HepG2 (cell line): ENCODE measurements around the gene TAS1R3. TPM values are rescaled to one million over a fixed set of nuclear protein-coding genes. Genes with fewer than 3 reads are reported as not detected.
A peak's percentile ranks its signal among the peaks of the same experiment; 100 is the strongest.

ENCODE experiments used
- ATF6 ChIP-seq: sonication (generic); formaldehyde crosslinking; conservative IDR thresholded peaks from 2 replicates; pipeline ENCODE4 v1.4.0; 2020; ENCODE audit warnings: missing genetic modification reagents
- ATF7-NPFF ChIP-seq: sonication (generic); formaldehyde crosslinking; IDR thresholded peaks from 2 replicates; pipeline ENCODE4 v1.8.1; 2023; ENCODE audit warnings: mild to moderate bottlenecking, low read depth, missing genetic modification reagents, moderate library complexity
- BCL6 ChIP-seq: IDR thresholded peaks from 2 replicates; pipeline ENCODE4 v1.6.1; 2016; ENCODE audit warnings: missing genetic modification reagents, missing compliant biosample characterization
- DMAP1 ChIP-seq: IDR thresholded peaks from 2 replicates; pipeline ENCODE4 v1.6.1; 2016
- HDAC2 ChIP-seq: sonication (generic); formaldehyde crosslinking; IDR thresholded peaks from 2 replicates; pipeline ENCODE4 v1.4.0; 2020; ENCODE audit warnings: missing genetic modification reagents
- HNRNPK ChIP-seq: fragments of 200-400 bp; formaldehyde crosslinking; IDR thresholded peaks from 2 replicates; pipeline ENCODE4 v1.6.1; 2018; ENCODE audit warnings: low read length, low read depth, moderate library complexity, mild to moderate bottlenecking; ENCODE audit not compliant: poor library complexity, severe bottlenecking
- MYNN ChIP-seq: sonication (generic); formaldehyde crosslinking; IDR thresholded peaks from 2 replicates; pipeline ENCODE4 v1.4.0; 2020; ENCODE audit warnings: mild to moderate bottlenecking, low read depth, missing genetic modification reagents
- NCOR1 ChIP-seq: fragments of 200-600 bp; sonication (generic); IDR thresholded peaks from 2 replicates; pipeline ENCODE4 v1.7.0; 2017; ENCODE audit warnings: antibody characterized with exemption, low read length, borderline replicate concordance
- NKX3-1 ChIP-seq: sonication (generic); formaldehyde crosslinking; IDR thresholded peaks from 2 replicates; pipeline ENCODE4 v1.5.0; 2020; ENCODE audit warnings: missing genetic modification reagents
- RELA ChIP-seq: sonication (generic); formaldehyde crosslinking; IDR thresholded peaks from 2 replicates; pipeline ENCODE4 v1.4.0; 2020; ENCODE audit warnings: missing genetic modification reagents
- SOX5 ChIP-seq: IDR thresholded peaks from 2 replicates; pipeline ENCODE4 v1.6.1; 2016; ENCODE audit warnings: borderline replicate concordance
- TCF7 ChIP-seq: sonication (generic); IDR thresholded peaks from 2 replicates; pipeline ENCODE4 v1.6.1; 2016; ENCODE audit warnings: antibody characterized with exemption, low read depth
- ZFX ChIP-seq: sonication (generic); formaldehyde crosslinking; IDR thresholded peaks from 2 replicates; pipeline ENCODE4 v1.4.0; 2020; ENCODE audit warnings: mild to moderate bottlenecking, low read depth, missing genetic modification reagents, moderate library complexity
- ZNF326 ChIP-seq: sonication (generic); formaldehyde crosslinking; IDR thresholded peaks from 2 replicates; pipeline ENCODE4 v1.4.0; 2020; ENCODE audit warnings: missing genetic modification reagents, borderline replicate concordance
- ZNF431 ChIP-seq: sonication (generic); formaldehyde crosslinking; IDR thresholded peaks from 2 replicates; pipeline ENCODE4 v1.9.0; 2022; ENCODE audit warnings: missing genetic modification reagents, low read depth, mild to moderate bottlenecking, borderline replicate concordance
- ZNF510 ChIP-seq: sonication (generic); formaldehyde crosslinking; IDR thresholded peaks from 2 replicates; pipeline ENCODE4 v1.4.0; 2020; ENCODE audit warnings: low read depth, mild to moderate bottlenecking, missing genetic modification reagents
- ZNF549 ChIP-seq: sonication (generic); formaldehyde crosslinking; IDR thresholded peaks from 2 replicates; pipeline ENCODE4 v1.5.0; 2020; ENCODE audit warnings: missing genetic modification reagents
- ZNF577 ChIP-seq: sonication (generic); formaldehyde crosslinking; IDR thresholded peaks from 2 replicates; pipeline ENCODE4 v1.4.0; 2020; ENCODE audit warnings: mild to moderate bottlenecking, low read depth, missing genetic modification reagents, borderline replicate concordance
- ZNF777 ChIP-seq: sonication (generic); formaldehyde crosslinking; IDR thresholded peaks from 2 replicates; pipeline ENCODE4 v1.4.0; 2020; ENCODE audit warnings: missing genetic modification reagents
- ZNF781 ChIP-seq: sonication (generic); formaldehyde crosslinking; IDR thresholded peaks from 2 replicates; pipeline ENCODE4 v1.5.1; 2020; ENCODE audit warnings: borderline replicate concordance, mild to moderate bottlenecking, missing genetic modification reagents; ENCODE audit errors: not compliant biosample characterization
- polyA plus RNA-seq, 8 experiments: library from polyadenylated mRNA; depleted of rRNA in 3 of 8; stranded (reverse) in 7 of 8; unstranded in 1 of 8; fragments of >200 nt; fragmentation: Illumina TruSeq in 4 of 8; extraction: Trizol in 4 of 8; gene quantifications; 2 replicates each; pipeline versions ENCODE4 v1.2.1 to v1.2.3, GENCODE V29; 2011 to 2016; ENCODE audit warnings: low read depth in 4 of 8, missing spikeins in 1 of 8, mixed read lengths in 1 of 8; ENCODE audit not compliant: insufficient read depth in 1 of 8
- total RNA-seq, 5 experiments: library from RNA; depleted of rRNA; stranded (reverse); fragments of >200 nt; fragmentation: Illumina TruSeq; extraction: Trizol; gene quantifications; 2 replicates each; pipeline ENCODE4 v1.2.3, GENCODE V29; 2016; ENCODE audit warnings: low read depth in 1 of 5
- TF ChIP-seq, protein P1 (sequence below): sonication (generic); formaldehyde crosslinking; IDR thresholded peaks from 2 replicates; pipeline ENCODE4 v1.9.0; 2021; ENCODE audit warnings: missing genetic modification reagents, borderline replicate concordance
- TF ChIP-seq, protein P2 (sequence below): sonication (generic); formaldehyde crosslinking; IDR thresholded peaks from 2 replicates; pipeline ENCODE4 v1.9.0; 2022; ENCODE audit warnings: low read depth, missing genetic modification reagents
- TF ChIP-seq, protein P3 (sequence below): sonication (generic); formaldehyde crosslinking; conservative IDR thresholded peaks from 2 replicates; pipeline ENCODE4 v1.4.0; 2020; ENCODE audit warnings: missing genetic modification reagents

Gene TAS1R3
- total and polyA plus RNA-seq, 2 of the 13 experiments (the other 11 are each of a cell fraction or from before 2014, with no cell fraction given), result 0.13 to 0.15 TPM

DNA sequence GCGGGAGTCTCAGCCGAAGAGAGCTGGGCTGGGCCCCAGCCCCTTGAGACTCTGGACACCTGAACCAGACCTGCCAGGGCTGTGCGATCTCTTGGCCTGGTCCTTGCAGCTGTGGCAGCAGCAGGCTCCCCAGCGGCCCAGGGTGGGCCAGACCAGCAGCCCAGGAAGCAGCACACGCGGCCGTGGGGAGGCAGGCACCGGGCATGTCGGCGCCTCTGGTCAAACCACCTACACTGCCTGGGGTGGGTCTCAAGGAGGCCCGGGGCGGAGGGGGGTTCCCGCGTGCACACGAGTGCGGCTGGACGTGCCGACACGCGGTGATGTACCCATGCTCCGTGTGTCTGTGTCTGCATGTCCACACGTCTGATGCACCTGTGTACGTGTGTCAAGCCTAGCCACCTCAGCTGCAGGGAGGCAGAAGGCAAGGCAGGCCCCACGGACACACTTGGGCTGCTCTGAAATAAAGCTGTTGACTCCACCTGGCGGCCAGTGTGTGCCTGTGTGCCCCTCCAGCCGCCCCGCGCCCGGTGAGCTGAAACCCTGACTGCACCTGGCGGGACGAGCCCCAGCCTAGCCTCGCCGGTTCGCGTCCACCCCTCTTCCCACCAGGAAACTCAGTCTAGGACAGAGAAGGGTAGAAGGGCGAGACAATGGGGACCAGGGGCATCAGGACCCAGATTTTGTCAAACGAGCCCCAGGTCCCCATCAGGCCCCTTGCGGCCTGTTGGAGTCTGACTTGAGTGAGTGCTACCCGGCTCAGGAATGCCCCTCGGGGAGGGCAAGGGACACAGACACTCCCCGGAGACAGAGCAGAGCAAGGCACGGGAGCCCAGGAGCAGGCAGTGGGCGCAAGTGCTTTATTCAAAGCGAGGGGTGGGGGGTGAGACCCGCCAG is 39.3 kb upstream of the TAS1R3 start (continued):
- TF ChIP-seq, protein P1, sequence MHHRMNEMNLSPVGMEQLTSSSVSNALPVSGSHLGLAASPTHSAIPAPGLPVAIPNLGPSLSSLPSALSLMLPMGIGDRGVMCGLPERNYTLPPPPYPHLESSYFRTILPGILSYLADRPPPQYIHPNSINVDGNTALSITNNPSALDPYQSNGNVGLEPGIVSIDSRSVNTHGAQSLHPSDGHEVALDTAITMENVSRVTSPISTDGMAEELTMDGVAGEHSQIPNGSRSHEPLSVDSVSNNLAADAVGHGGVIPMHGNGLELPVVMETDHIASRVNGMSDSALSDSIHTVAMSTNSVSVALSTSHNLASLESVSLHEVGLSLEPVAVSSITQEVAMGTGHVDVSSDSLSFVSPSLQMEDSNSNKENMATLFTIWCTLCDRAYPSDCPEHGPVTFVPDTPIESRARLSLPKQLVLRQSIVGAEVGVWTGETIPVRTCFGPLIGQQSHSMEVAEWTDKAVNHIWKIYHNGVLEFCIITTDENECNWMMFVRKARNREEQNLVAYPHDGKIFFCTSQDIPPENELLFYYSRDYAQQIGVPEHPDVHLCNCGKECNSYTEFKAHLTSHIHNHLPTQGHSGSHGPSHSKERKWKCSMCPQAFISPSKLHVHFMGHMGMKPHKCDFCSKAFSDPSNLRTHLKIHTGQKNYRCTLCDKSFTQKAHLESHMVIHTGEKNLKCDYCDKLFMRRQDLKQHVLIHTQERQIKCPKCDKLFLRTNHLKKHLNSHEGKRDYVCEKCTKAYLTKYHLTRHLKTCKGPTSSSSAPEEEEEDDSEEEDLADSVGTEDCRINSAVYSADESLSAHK (CRISPR knock-in tag), result no peak
- TF ChIP-seq DMAP1 (CRISPR knock-in tag) (no peak), ATF7-NPFF (CRISPR knock-in tag) (no peak), HNRNPK (no peak), RELA (CRISPR knock-in tag) (no peak), ATF6 (no peak), HDAC2 (CRISPR knock-in tag) (no peak), NCOR1 (no peak), BCL6 (CRISPR knock-in tag) (no peak), SOX5 (CRISPR knock-in tag) (no peak), ZFX (CRISPR knock-in tag) (peak; percentile 41; the same call in 1 of the 2 replicates), ZNF549 (CRISPR knock-in tag) (no peak), MYNN (CRISPR knock-in tag) (no peak), TCF7 (no peak), ZNF777 (CRISPR knock-in tag) (no peak), ZNF577 (CRISPR knock-in tag) (no peak), NKX3-1 (CRISPR knock-in tag) (no peak), ZNF431 (CRISPR knock-in tag) (no peak), ZNF326 (CRISPR knock-in tag) (0 out of 2 replicates have a peak, but pooled peaks have one; percentile 19), ZNF781 (no peak), ZNF510 (no peak)
- TF ChIP-seq, protein P2, sequence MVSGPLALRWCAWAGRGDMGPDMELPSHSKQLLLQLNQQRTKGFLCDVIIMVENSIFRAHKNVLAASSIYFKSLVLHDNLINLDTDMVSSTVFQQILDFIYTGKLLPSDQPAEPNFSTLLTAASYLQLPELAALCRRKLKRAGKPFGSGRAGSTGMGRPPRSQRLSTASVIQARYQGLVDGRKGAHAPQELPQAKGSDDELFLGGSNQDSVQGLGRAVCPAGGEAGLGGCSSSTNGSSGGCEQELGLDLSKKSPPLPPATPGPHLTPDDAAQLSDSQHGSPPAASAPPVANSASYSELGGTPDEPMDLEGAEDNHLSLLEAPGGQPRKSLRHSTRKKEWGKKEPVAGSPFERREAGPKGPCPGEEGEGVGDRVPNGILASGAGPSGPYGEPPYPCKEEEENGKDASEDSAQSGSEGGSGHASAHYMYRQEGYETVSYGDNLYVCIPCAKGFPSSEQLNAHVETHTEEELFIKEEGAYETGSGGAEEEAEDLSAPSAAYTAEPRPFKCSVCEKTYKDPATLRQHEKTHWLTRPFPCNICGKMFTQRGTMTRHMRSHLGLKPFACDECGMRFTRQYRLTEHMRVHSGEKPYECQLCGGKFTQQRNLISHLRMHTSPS (CRISPR knock-in tag), result 0 out of 2 replicates have a peak, but pooled peaks have one; percentile 35
- TF ChIP-seq, protein P3, sequence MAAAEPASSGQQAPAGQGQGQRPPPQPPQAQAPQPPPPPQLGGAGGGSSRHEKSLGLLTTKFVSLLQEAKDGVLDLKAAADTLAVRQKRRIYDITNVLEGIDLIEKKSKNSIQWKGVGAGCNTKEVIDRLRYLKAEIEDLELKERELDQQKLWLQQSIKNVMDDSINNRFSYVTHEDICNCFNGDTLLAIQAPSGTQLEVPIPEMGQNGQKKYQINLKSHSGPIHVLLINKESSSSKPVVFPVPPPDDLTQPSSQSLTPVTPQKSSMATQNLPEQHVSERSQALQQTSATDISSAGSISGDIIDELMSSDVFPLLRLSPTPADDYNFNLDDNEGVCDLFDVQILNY (CRISPR knock-in tag), result no peak
